Heart left ventricle (tissue), 16 donors: Measurements from ENCODE around the gene STK17B. TPM values are rescaled to one million over a fixed set of nuclear protein-coding genes. Genes with fewer than 3 reads are reported as not detected.

Source experiments
- ATAC-seq, 4 donors: fragments of 200-7000 bp; cut with Tn5 transposase; one replicate each; pipeline ENCODE4 v1.9.1; 2020 to 2022; ENCODE audit warnings: moderate library complexity in 4 of 4, mild to moderate bottlenecking in 3 of 4, moderate number of reproducible peaks in 1 of 4
- DNase-seq, 5 donors: peaks; one replicate each; pipeline ENCODE4 v3.0.0-alpha.2; 2020
- H3K27ac ChIP-seq, 12 donors: fragments of 200-600 bp; sonication (generic) in 4 of 12; one replicate each; pipeline versions ENCODE4 v1.5.0 to v1.8.0; 2016 to 2022; ENCODE audit warnings: mild to moderate bottlenecking in 2 of 12
- H3K27me3 ChIP-seq, 9 donors: fragments of 200-600 bp; sonication (generic) in 2 of 9; one replicate each; pipeline versions ENCODE4 v1.5.1 to v1.8.0; 2016 to 2022; ENCODE audit warnings: mild to moderate bottlenecking in 3 of 9
- H3K36me3 ChIP-seq, 9 donors: fragments of 200-600 bp; sonication (generic) in 2 of 9; one replicate each; pipeline versions ENCODE4 v1.5.0 to v1.8.0; 2018 to 2022; ENCODE audit warnings: mild to moderate bottlenecking in 2 of 9
- H3K4me1 ChIP-seq, 12 donors: fragments of 200-600 bp; sonication (generic) in 4 of 12; one replicate each; pipeline versions ENCODE4 v1.5.0 to v1.8.0; 2016 to 2022; ENCODE audit warnings: mild to moderate bottlenecking in 3 of 12
- H3K4me3 ChIP-seq, 12 donors: fragments of 200-600 bp; sonication (generic) in 4 of 12; one replicate each; pipeline versions ENCODE4 v1.5.0 to v1.8.0; 2017 to 2022; ENCODE audit warnings: mild to moderate bottlenecking in 9 of 12, moderate library complexity in 4 of 12
- H3K9me3 ChIP-seq, 12 donors: fragments of 200-600 bp; sonication (generic) in 4 of 12; one replicate each; pipeline versions ENCODE4 v1.5.0 to v1.8.0; 2016 to 2022; ENCODE audit warnings: mild to moderate bottlenecking in 1 of 12
- POLR2A ChIP-seq, 2 donors: fragments of 450-650 bp; IDR thresholded peaks; one replicate each; pipeline ENCODE4 v1.6.1; 2017; ENCODE audit warnings: antibody characterized with exemption in 2 of 2, mild to moderate bottlenecking in 2 of 2, moderate library complexity in 2 of 2
- WGBS, 4 donors: extraction: QIAGEN DNeasy Blood & Tissue Kit in 2 of 4; methylation state at CpG; one replicate each; pipeline versions ENCODE4 v1.1.5 to v1.1.7; 2013 to 2018; 5-methylcytosine and 5-hydroxymethylcytosine counted together
- intact Hi-C, 10 donors: fragments of 100-400 bp; cut with DNase I; formaldehyde crosslinking; loops; one replicate each; pipeline versions ENCODE4 v1.11.1 to v1.14.2; 2022
- polyA plus RNA-seq, 2 donors: library from polyadenylated mRNA; stranded (reverse); fragments of 200-250 nt; gene quantifications; one replicate each; pipeline ENCODE4 v1.2.3, GENCODE V29; 2013
- total RNA-seq, 9 donors: library from RNA; depleted of rRNA in 2 of 9; stranded (reverse); fragments of >200 nt in 2 of 9; fragmentation: NEBNext Ultra II Directional in 3 of 9; extraction: Animal tissue kit (Norgen Biotek cat#: 25700) in 3 of 9; gene quantifications; one replicate each; pipeline versions ENCODE4 v1.1.0 to v1.2.4, GENCODE V29; 2016 to 2023
- TF ChIP-seq, protein P1 (sequence below), 12 donors: fragments of 200-600 bp; sonication (generic) in 4 of 12; IDR thresholded peaks; one replicate each; pipeline versions ENCODE4 v1.5.0 to v1.8.0; 2018 to 2022; ENCODE audit warnings: antibody characterized with exemption in 12 of 12, mild to moderate bottlenecking in 5 of 12
- donor health status: ischemic (EF 13 %, LVEDD 7.1; RV severe dilation, severe dysfunction).
- donor health status: healthy with polysubstance abuse.
- donor health status: DM: no; HTN: yes; CAD: no.
- donor health status: DM: no; HTN: no; CAD: no.
- donor health status: ischemic (EF 25% LVEDD 6.9; RV normal size, moderate dysfunction).
- donor health status: ischemic (EF 25% LVEDD 5.7; RV mildly dilated, moderate dysfunction).
- donor health status: healthy.
- donor health status: DM: yes; HTN: yes; CAD: no.
- donor health status: ischemic (EF 35%, LVEDD 5.7; RV mildly dilated, moderate dysfunction).
- donor health status: nonischemic (EF 11% LVEDD 7.7; RV severe dilation, severe dysfunction).
- donor health status: DM: yes; HTN: yes; CAD: no.
- donor health status: PGD.
- donor health status: ischemic (EF 29% LVEDD 5.4; RV normal size, mild dysfunction).
- donor health status: nonischemic (EF 23%, LVEDD 6.1; RV moderate dilation, normal function).

Gene STK17B
- total and polyA plus RNA-seq, 11 donors: 1.4 to 24.4 (median 4.5) TPM

DNA sequence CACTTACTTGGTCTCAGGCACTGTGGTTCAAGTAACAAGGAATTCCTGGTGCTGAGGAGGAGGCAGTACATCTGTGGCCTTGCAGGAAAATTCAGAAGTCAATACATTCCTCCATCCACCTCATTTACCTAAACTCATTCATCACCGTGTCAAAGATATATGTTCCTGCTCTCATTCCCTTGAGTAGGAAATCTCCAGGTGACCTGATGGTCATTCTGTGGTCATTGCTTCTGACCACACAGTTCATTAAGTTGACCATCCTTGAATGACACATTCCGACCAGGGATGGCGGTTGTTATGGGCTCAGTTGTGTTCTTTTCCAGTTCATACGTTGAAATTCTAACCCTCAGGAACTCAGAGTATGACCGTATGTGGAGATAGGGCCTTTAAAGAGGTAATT lies 2.1 kb upstream of the STK17B start:
- H3K27ac ChIP-seq: peak overlapping the region in 1 of 12 donors; percentile 79
- 94 to 98% (median 95%) methylated on average over 5 of the region's 5 CpGs for WGBS, 4 donors
- H3K36me3 ChIP-seq: no peaks in the 10 kb centered on the region
- intact Hi-C loops: loop anchor here in 4 of 10 donors (5.0 to 10.0 kb wide), 4 partner anchors 69 to 101 kb away; no protein-coding TSS in a partner anchor
- DNase-seq: no peak
- H3K4me1 ChIP-seq: peaks cover 0 to 29% (median 11%) of the 10 kb centered on the region in 12 donors
- H3K4me3 ChIP-seq: no peak overlapping the region
- H3K27me3 ChIP-seq: no peaks in the 10 kb centered on the region
- H3K9me3 ChIP-seq: no peaks in the 10 kb centered on the region
- no peak for ATAC-seq
- TF ChIP-seq POLR2A (IDR thresholded peaks at IDR 0.05): no peak
- TF ChIP-seq, protein P1, sequence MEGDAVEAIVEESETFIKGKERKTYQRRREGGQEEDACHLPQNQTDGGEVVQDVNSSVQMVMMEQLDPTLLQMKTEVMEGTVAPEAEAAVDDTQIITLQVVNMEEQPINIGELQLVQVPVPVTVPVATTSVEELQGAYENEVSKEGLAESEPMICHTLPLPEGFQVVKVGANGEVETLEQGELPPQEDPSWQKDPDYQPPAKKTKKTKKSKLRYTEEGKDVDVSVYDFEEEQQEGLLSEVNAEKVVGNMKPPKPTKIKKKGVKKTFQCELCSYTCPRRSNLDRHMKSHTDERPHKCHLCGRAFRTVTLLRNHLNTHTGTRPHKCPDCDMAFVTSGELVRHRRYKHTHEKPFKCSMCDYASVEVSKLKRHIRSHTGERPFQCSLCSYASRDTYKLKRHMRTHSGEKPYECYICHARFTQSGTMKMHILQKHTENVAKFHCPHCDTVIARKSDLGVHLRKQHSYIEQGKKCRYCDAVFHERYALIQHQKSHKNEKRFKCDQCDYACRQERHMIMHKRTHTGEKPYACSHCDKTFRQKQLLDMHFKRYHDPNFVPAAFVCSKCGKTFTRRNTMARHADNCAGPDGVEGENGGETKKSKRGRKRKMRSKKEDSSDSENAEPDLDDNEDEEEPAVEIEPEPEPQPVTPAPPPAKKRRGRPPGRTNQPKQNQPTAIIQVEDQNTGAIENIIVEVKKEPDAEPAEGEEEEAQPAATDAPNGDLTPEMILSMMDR (IDR thresholded peaks at IDR 0.05): no peak

DNA sequence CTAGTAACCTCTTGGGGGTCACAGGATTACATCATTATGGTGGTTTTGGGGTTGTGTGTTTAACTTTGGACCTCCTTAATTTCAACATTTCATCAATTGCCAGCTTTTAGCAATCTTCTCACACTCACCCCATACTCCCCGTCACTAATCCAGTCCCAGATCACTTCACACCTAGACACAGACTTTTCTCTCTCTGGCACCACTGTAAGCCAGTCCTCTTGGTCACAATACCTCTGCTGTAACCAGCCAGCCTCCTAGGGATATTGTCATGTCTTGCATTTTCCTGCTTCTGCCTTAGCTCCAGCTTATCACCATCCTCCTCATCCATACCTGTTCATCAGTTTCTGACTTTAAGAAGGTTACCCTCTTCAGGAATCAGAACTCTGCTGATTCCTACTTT lies 1.6 kb upstream of the STK17B start:
- DNase-seq: no peak
- TF ChIP-seq, protein P1 (IDR thresholded peaks at IDR 0.05): no peak
- no peak for TF ChIP-seq POLR2A (IDR thresholded peaks at IDR 0.05)
- 62 to 75% (median 71%) methylated on average over 1 of the region's 1 CpG for WGBS, 4 donors
- ATAC-seq: no peak
- Histone ChIP-seq H3K27me3 (no peaks in the 10 kb centered on the region), H3K36me3 (no peaks in the 10 kb centered on the region), H3K4me3 (peak overlapping the region in 1 of 12 donors; percentile 98), H3K9me3 (no peaks in the 10 kb centered on the region), H3K4me1 (peaks cover 0 to 35% (median 11%) of the 10 kb centered on the region in 12 donors), H3K27ac (peak overlapping the region in 1 of 12 donors; percentile 79)
- intact Hi-C loops: loop anchor here in 4 of 10 donors (5.0 to 10.0 kb wide), 4 partner anchors 69 to 102 kb away; no protein-coding TSS in a partner anchor

DNA sequence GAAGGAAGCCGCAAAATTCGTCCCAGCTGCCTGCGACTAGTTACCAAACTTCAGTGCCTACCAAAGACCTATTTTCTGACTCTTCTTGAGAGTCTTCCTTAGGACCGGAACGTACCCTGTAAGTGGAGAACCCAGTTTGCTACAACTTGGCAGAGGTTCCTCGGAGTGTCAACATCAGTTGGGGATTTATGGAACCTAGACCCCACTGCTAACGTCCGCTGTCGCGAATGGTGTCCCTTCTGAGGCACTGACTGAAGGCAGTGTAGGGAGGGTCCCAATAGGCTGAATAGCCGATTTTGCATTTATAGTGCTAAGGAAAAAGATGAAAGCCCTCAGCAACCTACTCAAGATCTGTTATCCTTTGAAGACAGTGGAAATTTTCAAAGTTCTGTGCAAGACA lies 568 bp upstream of the STK17B start:
- TF ChIP-seq, protein P1 (IDR thresholded peaks at IDR 0.05): no peak
- TF ChIP-seq POLR2A (IDR thresholded peaks at IDR 0.05): no peak
- H3K4me1 ChIP-seq: peaks cover 0 to 41% (median 12%) of the 10 kb centered on the region in 12 donors
- no peaks in the 10 kb centered on the region for H3K9me3 ChIP-seq
- intact Hi-C loops: loop anchor here in 4 of 10 donors (2.0 to 10.0 kb wide), 5 partner anchors 70 to 103 kb away; no protein-coding TSS in a partner anchor
- H3K27ac ChIP-seq: peak overlapping the region in 10 of 12 donors; percentile 11 to 79 (median 52)
- no peaks in the 10 kb centered on the region for H3K36me3 ChIP-seq
- 7 to 15% (median 10%) methylated on average over 11 of the region's 11 CpGs for WGBS, 4 donors
- peak overlapping the region in 11 of 12 donors; percentile 64 to 98 (median 93) for H3K4me3 ChIP-seq
- H3K27me3 ChIP-seq: no peaks in the 10 kb centered on the region
- ATAC-seq (no peak), DNase-seq (no peak)

DNA sequence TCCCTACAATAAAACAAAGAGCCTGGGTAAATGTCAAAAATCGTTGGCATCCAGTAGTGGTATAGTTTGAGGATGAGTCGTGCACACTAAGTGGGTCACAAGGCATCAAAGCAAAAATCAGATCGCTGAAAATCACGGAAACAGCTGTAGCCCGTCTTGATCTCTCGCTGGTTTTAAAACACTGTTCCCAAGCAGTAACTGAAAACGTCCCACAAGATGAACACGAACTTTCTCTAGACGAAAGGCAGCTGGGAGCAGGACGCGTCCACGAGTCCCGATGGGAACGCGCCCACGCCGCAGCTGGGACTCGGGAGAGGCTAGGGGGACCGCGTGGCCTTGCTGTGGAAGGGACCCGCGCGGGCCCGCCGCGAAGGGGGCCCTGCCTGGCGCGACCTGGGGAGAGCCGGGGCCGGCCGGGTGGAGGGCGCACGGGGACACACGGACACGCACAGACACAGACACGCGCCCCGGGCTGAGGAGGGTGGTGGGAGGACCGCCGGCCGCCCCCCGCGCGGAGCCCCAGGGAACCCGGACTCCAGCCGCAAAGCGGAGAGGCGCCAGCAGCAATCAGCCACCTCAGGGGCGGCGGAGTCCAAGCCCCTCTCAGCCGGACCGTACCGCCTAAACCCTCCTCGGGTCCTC lies 651 bp downstream of the STK17B start:
- ATAC-seq (peak in 3 of 4 donors; percentile 25 to 54 (median 38)), DNase-seq (peak in 4 of 5 donors; percentile 26 to 50 (median 42))
- Histone ChIP-seq H3K27ac (peak overlapping the region; percentile 29 to 97 (median 80)), H3K9me3 (no peaks in the 10 kb centered on the region), H3K4me3 (peak overlapping the region; percentile 64 to 98 (median 90)), H3K4me1 (peaks cover 0 to 53% (median 17%) of the 10 kb centered on the region in 12 donors), H3K27me3 (no peaks in the 10 kb centered on the region), H3K36me3 (no peaks in the 10 kb centered on the region)
- intact Hi-C loops: loop anchor here in 4 of 10 donors (2.0 to 10.0 kb wide), 5 partner anchors 72 to 104 kb away; no protein-coding TSS in a partner anchor
- no peak for TF ChIP-seq POLR2A (IDR thresholded peaks at IDR 0.05)
- TF ChIP-seq, protein P1 (IDR thresholded peaks at IDR 0.05): no peak
- 0 to 1% (median 1%) methylated on average over 24 to 54 of the region's 54 CpGs for WGBS, 4 donors
